ENCODE results near the gene IL17RD.
"Not testable (repeated sequence)": the region's sequence is repeated elsewhere in the genome, so short reads cannot be mapped to it uniquely, and the experiment has no call there.

IL17RD gene

DNA sequence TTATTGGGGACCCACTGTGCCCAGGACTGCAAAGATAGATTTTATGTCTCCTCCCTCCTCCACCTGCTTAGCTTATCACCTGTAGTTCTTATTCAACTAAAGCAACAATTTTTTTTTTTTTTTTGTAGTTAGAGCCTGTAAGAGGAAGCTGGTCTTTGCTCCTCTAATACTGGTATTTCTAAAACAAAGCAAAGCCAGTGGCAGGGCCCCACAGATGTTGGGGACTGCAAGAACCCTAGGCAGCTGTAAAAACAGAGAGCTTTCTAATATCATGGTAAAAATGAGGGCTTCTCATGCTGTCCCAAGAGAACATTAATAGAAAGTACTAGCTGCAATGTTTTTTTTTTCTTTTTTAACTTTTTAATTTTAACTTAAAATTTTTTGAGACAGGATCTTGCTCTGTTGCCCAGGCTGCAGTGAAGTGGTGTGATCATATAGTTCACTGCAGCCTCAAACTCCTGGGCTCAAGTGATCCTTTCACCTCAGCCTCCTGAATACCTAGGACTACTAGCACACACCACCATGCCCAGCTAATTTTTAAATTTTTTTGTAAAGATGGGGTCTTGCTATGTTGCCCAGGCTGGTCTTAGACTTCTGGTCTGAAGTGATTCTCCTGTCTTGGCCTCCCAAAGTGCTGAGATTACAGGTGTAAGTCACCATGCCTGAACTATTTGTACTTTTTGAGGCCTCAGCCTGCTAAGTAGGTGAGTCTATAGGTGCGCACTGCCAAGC lies 77.6 kb downstream of the IL17RD start:
- H3K9me3 ChIP-seq = no peaks in the 10 kb centered on the region
- H3K36me3 ChIP-seq = no peaks in the 10 kb centered on the region
- no peaks in the 10 kb centered on the region for H3K27me3 ChIP-seq
- TF ChIP-seq, protein P1, sequence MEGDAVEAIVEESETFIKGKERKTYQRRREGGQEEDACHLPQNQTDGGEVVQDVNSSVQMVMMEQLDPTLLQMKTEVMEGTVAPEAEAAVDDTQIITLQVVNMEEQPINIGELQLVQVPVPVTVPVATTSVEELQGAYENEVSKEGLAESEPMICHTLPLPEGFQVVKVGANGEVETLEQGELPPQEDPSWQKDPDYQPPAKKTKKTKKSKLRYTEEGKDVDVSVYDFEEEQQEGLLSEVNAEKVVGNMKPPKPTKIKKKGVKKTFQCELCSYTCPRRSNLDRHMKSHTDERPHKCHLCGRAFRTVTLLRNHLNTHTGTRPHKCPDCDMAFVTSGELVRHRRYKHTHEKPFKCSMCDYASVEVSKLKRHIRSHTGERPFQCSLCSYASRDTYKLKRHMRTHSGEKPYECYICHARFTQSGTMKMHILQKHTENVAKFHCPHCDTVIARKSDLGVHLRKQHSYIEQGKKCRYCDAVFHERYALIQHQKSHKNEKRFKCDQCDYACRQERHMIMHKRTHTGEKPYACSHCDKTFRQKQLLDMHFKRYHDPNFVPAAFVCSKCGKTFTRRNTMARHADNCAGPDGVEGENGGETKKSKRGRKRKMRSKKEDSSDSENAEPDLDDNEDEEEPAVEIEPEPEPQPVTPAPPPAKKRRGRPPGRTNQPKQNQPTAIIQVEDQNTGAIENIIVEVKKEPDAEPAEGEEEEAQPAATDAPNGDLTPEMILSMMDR (IDR thresholded peaks at IDR 0.05) = no peak
- H3K4me3 ChIP-seq (ENCODE audit: low read depth in 1 of 2, low read length in 1 of 2) = no peak overlapping the region
- H3K27ac ChIP-seq = no peak overlapping the region
- H3K4me1 ChIP-seq (ENCODE audit: control insufficient read depth in 1 of 2, insufficient read depth in 1 of 2, low read depth in 1 of 2, low read length in 1 of 2) = no peaks in the 10 kb centered on the region

DNA sequence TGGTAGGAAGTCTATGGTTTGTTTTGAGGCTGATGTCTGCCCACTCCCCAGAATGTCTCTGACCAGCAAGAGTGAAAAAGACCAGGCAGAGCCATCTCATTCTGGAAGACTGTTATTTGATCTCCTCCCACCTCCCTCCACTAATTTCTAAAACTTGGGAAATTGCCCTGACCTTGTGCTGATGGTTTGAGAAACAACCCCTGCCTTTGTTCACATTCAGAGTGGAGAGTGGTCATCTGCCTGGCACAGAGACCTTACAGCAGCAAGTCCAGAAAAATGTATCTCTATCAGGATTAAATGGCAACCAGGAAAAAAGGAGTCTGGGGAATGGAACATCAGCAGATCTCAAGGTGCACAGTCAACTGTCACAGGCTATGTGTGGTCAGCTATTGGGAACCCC lies 79.0 kb downstream of the IL17RD start:
- H3K27me3 ChIP-seq = peaks cover under 1% of the 10 kb centered on the region
- H3K27ac ChIP-seq = no peak overlapping the region
- TF ChIP-seq, protein P1 (IDR thresholded peaks at IDR 0.05) = no peak
- no peaks in the 10 kb centered on the region for H3K9me3 ChIP-seq
- no peaks in the 10 kb centered on the region for H3K36me3 ChIP-seq
- no peak overlapping the region for H3K4me3 ChIP-seq (ENCODE audit: low read depth in 1 of 2, low read length in 1 of 2)
- H3K4me1 ChIP-seq (ENCODE audit: control insufficient read depth in 1 of 2, insufficient read depth in 1 of 2, low read depth in 1 of 2, low read length in 1 of 2) = peaks cover 0 to 1% of the 10 kb centered on the region in 2 experiments

DNA sequence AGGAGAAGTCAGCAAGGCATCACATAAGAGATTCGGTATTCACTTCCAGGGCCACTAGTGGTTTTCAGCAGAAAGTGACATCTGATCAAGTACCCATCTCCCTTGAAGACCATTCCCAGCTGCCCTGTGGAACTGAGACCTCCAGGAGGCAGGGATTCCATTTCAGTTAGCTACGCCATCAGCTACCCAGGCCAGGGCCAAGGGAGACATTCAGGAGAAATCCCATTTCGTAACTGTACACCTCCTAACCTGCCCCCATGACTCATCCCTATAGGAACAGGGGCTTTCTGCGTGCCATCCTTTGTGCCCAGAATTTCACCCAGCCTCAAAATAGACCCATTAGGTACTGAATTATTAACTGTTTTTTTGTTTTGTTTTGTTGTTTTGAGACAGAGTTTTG lies 79.9 kb downstream of the IL17RD start:
- H3K27ac ChIP-seq = no peak overlapping the region
- no peak overlapping the region for H3K4me3 ChIP-seq (ENCODE audit: low read depth in 1 of 2, low read length in 1 of 2)
- H3K9me3 ChIP-seq = no peaks in the 10 kb centered on the region
- H3K27me3 ChIP-seq = peaks cover 10% of the 10 kb centered on the region
- H3K4me1 ChIP-seq (ENCODE audit: control insufficient read depth in 1 of 2, insufficient read depth in 1 of 2, low read depth in 1 of 2, low read length in 1 of 2) = peaks cover 0 to 8% of the 10 kb centered on the region in 2 experiments
- TF ChIP-seq, protein P1 (IDR thresholded peaks at IDR 0.05) = no peak
- no peaks in the 10 kb centered on the region for H3K36me3 ChIP-seq

DNA sequence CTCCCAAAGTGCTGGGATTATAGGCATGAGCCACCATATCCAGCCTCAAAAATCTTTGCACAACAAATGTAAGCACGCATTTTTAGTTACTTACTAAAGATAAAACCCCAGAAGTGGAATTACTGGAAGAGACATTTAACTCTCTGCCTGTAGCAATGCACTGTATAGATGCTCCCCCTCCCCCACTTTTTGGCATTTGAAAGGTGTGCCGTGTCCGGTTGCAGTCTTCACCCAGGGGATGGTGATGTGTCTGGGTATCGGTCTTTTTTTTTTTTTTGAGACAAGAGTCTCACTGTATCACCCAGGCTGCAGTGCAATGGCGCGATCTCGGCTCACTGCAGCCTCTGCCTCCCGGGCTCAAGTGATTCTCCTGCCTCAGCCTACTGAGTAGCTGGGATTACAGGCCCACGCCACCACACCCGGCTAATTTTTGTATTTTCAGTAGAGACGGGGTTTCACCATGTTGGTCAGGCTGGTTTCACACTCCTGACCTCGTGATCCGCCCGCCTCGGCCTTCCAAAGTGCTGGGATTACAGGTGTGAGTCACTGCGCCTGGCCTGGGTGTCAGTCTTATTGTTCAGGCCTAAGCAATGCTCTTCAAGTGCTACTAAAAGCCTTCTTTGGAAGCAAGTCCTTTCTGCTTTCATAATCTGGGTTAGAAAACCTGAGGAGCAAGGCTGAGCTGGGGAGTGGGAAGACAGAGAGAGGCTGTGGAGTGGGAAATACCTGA lies 81.7 kb downstream of the IL17RD start:
- H3K36me3 ChIP-seq; H3K4me3 ChIP-seq (ENCODE audit: low read depth in 1 of 2, low read length in 1 of 2); H3K27ac ChIP-seq; H3K9me3 ChIP-seq: not testable (repeated sequence)
- Histone ChIP-seq H3K27me3 (peaks cover 28% of the 10 kb centered on the region), H3K4me1 (ENCODE audit: control insufficient read depth in 1 of 2, insufficient read depth in 1 of 2, low read depth in 1 of 2, low read length in 1 of 2) (peaks cover 5 to 16% of the 10 kb centered on the region in 2 experiments)

- H3K4me3 ChIP-seq (ENCODE audit: low read depth in 1 of 2, low read length in 1 of 2) = no peak overlapping the region
- no peaks in the 10 kb centered on the region for H3K9me3 ChIP-seq
- H3K27ac ChIP-seq = no peak overlapping the region
- H3K27me3 ChIP-seq = peaks cover 38% of the 10 kb centered on the region
- no peaks in the 10 kb centered on the region for H3K36me3 ChIP-seq
- TF ChIP-seq, protein P1 (IDR thresholded peaks at IDR 0.05) = no peak
- peaks cover 14 to 25% of the 10 kb centered on the region in 2 experiments for H3K4me1 ChIP-seq (ENCODE audit: control insufficient read depth in 1 of 2, insufficient read depth in 1 of 2, low read depth in 1 of 2, low read length in 1 of 2)
These were observed 82.7 kb downstream of the IL17RD start for GRCh38 chr3:57082481-57082880.

DNA sequence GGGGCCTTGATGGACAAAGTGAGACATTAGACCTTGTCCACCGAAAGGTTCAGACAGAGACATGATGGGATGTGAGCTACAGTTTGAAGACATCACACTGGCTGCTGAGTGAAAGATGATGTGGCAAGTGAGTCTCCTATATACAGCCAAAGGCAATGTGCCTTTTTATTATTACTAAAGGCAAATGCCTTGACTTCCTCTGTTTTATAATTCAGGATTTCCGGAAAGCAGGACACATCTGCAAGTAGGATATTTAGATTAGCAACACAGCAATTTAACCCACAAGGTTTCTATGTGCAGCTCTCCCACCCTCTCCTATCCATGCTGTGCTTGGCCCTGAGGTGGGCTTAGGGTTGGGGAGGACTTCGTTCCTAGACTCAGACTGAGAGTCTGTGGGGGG lies 84.0 kb downstream of the IL17RD start:
- no peaks in the 10 kb centered on the region for H3K36me3 ChIP-seq
- peaks cover 51% of the 10 kb centered on the region for H3K27me3 ChIP-seq
- no peaks in the 10 kb centered on the region for H3K9me3 ChIP-seq
- H3K27ac ChIP-seq = no peak overlapping the region
- H3K4me3 ChIP-seq (ENCODE audit: low read depth in 1 of 2, low read length in 1 of 2) = no peak overlapping the region
- TF ChIP-seq, protein P1 (IDR thresholded peaks at IDR 0.05) = no peak
- peaks cover 14 to 25% of the 10 kb centered on the region in 2 experiments for H3K4me1 ChIP-seq (ENCODE audit: control insufficient read depth in 1 of 2, insufficient read depth in 1 of 2, low read depth in 1 of 2, low read length in 1 of 2)

Measured in neutrophil (primary cell).